ENCODE data around the gene CNOT4. TPM values are rescaled to one million over a fixed set of nuclear protein-coding genes. Genes with fewer than 3 reads are reported as not detected.

CNOT4 gene
- total and polyA plus RNA-seq, 2 of the 13 experiments (the other 11 are each of a cell fraction or from before 2014, with no cell fraction given): 7.4 to 8.4 TPM

GRCh38 chr7:135335628-135336139, 174.2 kb downstream of the CNOT4 start (continued):
- peak; percentile 24; the same call in 1 of the 2 replicates for TF ChIP-seq PAXIP1 (CRISPR knock-in tag; conservative IDR thresholded peaks at IDR 0.05)
- TF ChIP-seq, protein P1, sequence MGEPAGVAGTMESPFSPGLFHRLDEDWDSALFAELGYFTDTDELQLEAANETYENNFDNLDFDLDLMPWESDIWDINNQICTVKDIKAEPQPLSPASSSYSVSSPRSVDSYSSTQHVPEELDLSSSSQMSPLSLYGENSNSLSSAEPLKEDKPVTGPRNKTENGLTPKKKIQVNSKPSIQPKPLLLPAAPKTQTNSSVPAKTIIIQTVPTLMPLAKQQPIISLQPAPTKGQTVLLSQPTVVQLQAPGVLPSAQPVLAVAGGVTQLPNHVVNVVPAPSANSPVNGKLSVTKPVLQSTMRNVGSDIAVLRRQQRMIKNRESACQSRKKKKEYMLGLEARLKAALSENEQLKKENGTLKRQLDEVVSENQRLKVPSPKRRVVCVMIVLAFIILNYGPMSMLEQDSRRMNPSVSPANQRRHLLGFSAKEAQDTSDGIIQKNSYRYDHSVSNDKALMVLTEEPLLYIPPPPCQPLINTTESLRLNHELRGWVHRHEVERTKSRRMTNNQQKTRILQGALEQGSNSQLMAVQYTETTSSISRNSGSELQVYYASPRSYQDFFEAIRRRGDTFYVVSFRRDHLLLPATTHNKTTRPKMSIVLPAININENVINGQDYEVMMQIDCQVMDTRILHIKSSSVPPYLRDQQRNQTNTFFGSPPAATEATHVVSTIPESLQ (CRISPR knock-in tag; conservative IDR thresholded peaks at IDR 0.05): peak; percentile 81; the same call in 1 of the 2 replicates
- TF ChIP-seq CBFB (CRISPR knock-in tag; IDR thresholded peaks at IDR 0.05): 0 out of 2 replicates have a peak, but pooled peaks have one; percentile 22
- TF ChIP-seq ZMYM3 (CRISPR knock-in tag; IDR thresholded peaks at IDR 0.05): no peak
- 0 out of 2 replicates have a peak, but pooled peaks have one; percentile 57 for TF ChIP-seq FLYWCH1 (CRISPR knock-in tag; IDR thresholded peaks at IDR 0.05)
- TF ChIP-seq MTF2 (CRISPR knock-in tag; IDR thresholded peaks at IDR 0.05; ENCODE audit: borderline replicate concordance): no peak
- peak; percentile 87; the same call in 1 of the 2 replicates for TF ChIP-seq SNAPC5 (CRISPR knock-in tag; IDR thresholded peaks at IDR 0.05; ENCODE audit: borderline replicate concordance)
- TF ChIP-seq, protein P2, sequence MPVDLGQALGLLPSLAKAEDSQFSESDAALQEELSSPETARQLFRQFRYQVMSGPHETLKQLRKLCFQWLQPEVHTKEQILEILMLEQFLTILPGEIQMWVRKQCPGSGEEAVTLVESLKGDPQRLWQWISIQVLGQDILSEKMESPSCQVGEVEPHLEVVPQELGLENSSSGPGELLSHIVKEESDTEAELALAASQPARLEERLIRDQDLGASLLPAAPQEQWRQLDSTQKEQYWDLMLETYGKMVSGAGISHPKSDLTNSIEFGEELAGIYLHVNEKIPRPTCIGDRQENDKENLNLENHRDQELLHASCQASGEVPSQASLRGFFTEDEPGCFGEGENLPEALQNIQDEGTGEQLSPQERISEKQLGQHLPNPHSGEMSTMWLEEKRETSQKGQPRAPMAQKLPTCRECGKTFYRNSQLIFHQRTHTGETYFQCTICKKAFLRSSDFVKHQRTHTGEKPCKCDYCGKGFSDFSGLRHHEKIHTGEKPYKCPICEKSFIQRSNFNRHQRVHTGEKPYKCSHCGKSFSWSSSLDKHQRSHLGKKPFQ (CRISPR knock-in tag; IDR thresholded peaks at IDR 0.05; ENCODE audit: insufficient replicate concordance): no peak
- 0 out of 2 replicates have a peak, but pooled peaks have one; percentile 34 for TF ChIP-seq KMT2B (CRISPR knock-in tag; IDR thresholded peaks at IDR 0.05)
- 0 out of 2 replicates have a peak, but pooled peaks have one; percentile 35 for TF ChIP-seq ZNF746 (CRISPR knock-in tag; IDR thresholded peaks at IDR 0.05)
- no peak for TF ChIP-seq ZNF20 (CRISPR knock-in tag; IDR thresholded peaks at IDR 0.05)
- TF ChIP-seq, protein P3, sequence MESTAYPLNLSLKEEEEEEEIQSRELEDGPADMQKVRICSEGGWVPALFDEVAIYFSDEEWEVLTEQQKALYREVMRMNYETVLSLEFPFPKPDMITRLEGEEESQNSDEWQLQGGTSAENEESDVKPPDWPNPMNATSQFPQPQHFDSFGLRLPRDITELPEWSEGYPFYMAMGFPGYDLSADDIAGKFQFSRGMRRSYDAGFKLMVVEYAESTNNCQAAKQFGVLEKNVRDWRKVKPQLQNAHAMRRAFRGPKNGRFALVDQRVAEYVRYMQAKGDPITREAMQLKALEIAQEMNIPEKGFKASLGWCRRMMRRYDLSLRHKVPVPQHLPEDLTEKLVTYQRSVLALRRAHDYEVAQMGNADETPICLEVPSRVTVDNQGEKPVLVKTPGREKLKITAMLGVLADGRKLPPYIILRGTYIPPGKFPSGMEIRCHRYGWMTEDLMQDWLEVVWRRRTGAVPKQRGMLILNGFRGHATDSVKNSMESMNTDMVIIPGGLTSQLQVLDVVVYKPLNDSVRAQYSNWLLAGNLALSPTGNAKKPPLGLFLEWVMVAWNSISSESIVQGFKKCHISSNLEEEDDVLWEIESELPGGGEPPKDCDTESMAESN (CRISPR knock-in tag; conservative IDR thresholded peaks at IDR 0.05): peak; percentile 75; the same call in 1 of the 2 replicates
- no peak for TF ChIP-seq ZNF317 (CRISPR knock-in tag; IDR thresholded peaks at IDR 0.05)
- TF ChIP-seq PAX8 (CRISPR knock-in tag; IDR thresholded peaks at IDR 0.05; ENCODE audit: borderline replicate concordance): no peak
- TF ChIP-seq ZNF569 (CRISPR knock-in tag; IDR thresholded peaks at IDR 0.05; ENCODE audit: borderline replicate concordance): no peak
- TF ChIP-seq BCL6 (CRISPR knock-in tag; IDR thresholded peaks at IDR 0.05): peak; percentile 36; the same call in 1 of the 2 replicates
- TF ChIP-seq KLF6 (CRISPR knock-in tag; IDR thresholded peaks at IDR 0.05): peak; percentile 87; the same call in 1 of the 2 replicates
- TF ChIP-seq KLF12 (CRISPR knock-in tag; IDR thresholded peaks at IDR 0.05; ENCODE audit: borderline replicate concordance): peak; percentile 59; the same call in 1 of the 2 replicates
- TF ChIP-seq ZBTB1 (CRISPR knock-in tag; IDR thresholded peaks at IDR 0.05; ENCODE audit: borderline replicate concordance): no peak
- no peak for TF ChIP-seq NR2F6 (IDR thresholded peaks at IDR 0.05)
- TF ChIP-seq NR2F6 (CRISPR knock-in tag; IDR thresholded peaks at IDR 0.05): peak; percentile 29; the same call in 1 of the 2 replicates
- TF ChIP-seq FOXO1 (CRISPR knock-in tag; IDR thresholded peaks at IDR 0.05): peak; percentile 59; the same call in 1 of the 2 replicates

Data from HepG2 (cell line).